ENCODE results near the gene MAP7D1.

The MAP7D1 gene

DNA sequence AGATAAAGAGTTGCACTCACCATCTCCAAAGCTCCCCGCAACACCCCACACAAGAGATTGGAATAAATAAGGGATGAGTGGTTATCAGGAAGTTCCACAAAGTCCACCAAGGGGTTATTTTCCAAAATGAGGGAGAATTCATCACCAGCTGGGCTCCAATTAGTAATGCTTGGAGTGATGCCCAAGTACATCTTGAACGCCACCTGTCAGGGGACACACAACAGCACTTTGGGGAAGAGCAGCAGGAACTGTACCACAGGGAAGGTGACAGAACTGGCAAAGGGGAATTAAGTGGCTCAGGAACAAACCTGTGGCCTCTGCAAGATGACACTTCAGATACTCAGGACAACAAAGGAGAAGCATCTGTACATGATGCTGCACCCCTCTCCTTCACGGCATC, 18.2 kb upstream of the MAP7D1 start:
- no peak for DNase-seq (ENCODE audit: low spot score)
- in situ Hi-C loops (cut with MboI; ENCODE audit: low pct_unique_long_range_greater_than_20kb, low sequenced_read_pairs, unreplicated experiment), result loop anchor here (25.0 kb wide), 1 partner anchor 275 kb away; no protein-coding TSS in a partner anchor
- TF ChIP-seq, protein P1, sequence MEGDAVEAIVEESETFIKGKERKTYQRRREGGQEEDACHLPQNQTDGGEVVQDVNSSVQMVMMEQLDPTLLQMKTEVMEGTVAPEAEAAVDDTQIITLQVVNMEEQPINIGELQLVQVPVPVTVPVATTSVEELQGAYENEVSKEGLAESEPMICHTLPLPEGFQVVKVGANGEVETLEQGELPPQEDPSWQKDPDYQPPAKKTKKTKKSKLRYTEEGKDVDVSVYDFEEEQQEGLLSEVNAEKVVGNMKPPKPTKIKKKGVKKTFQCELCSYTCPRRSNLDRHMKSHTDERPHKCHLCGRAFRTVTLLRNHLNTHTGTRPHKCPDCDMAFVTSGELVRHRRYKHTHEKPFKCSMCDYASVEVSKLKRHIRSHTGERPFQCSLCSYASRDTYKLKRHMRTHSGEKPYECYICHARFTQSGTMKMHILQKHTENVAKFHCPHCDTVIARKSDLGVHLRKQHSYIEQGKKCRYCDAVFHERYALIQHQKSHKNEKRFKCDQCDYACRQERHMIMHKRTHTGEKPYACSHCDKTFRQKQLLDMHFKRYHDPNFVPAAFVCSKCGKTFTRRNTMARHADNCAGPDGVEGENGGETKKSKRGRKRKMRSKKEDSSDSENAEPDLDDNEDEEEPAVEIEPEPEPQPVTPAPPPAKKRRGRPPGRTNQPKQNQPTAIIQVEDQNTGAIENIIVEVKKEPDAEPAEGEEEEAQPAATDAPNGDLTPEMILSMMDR (IDR thresholded peaks at IDR 0.05; ENCODE audit: extremely low read depth, insufficient read depth, missing control alignments), result no peak

DNA sequence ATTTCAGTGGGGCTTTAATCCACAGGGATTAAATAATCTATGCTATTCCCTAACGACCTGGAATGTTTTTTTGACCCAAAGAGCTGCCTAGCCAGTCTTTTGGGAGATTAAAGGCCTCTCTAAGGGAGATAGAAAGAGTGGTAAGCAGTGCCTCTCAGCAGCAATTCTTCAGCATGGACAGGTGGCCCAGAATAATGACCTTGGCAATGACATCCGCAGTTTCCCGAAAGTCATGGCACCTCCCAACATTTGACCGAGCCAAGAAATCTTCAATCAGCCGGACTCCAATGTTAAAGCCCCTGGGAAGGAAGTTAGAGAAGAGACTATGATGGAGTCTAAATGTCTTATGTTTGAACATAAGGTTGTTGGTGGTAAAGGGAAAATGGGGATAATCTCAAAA, 16.4 kb upstream of the MAP7D1 start:
- in situ Hi-C loops (cut with MboI; ENCODE audit: low pct_unique_long_range_greater_than_20kb, low sequenced_read_pairs, unreplicated experiment), result loop anchor here (25.0 kb wide), 1 partner anchor 273 kb away; no protein-coding TSS in a partner anchor
- TF ChIP-seq, protein P1 (IDR thresholded peaks at IDR 0.05; ENCODE audit: extremely low read depth, insufficient read depth, missing control alignments), result no peak
- no peak for DNase-seq (ENCODE audit: low spot score)

DNA sequence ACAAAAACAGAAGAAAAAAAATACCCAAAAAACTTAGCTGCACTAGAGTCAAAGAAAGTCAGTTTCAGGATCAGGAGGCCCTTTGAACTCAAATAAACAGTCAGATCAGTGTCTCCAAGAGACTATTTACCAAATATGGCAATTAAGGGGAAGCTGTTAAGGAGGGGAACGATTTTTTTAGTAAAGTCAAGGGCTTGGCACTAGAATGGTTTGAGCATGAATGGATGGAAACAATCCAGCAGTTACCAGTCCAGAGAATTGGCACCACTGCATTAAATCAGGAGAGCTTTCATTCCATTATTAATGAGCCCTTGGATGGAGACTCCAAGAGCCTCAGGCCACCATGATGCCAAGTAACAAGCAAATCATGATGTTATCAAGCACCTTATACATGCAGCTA, 13.8 kb upstream of the MAP7D1 start:
- DNase-seq (ENCODE audit: low spot score), result no peak
- TF ChIP-seq, protein P1 (IDR thresholded peaks at IDR 0.05; ENCODE audit: extremely low read depth, insufficient read depth, missing control alignments), result no peak
- in situ Hi-C loops (cut with MboI; ENCODE audit: low pct_unique_long_range_greater_than_20kb, low sequenced_read_pairs, unreplicated experiment), result loop anchor here (25.0 kb wide), 1 partner anchor 270 kb away; no protein-coding TSS in a partner anchor

DNA sequence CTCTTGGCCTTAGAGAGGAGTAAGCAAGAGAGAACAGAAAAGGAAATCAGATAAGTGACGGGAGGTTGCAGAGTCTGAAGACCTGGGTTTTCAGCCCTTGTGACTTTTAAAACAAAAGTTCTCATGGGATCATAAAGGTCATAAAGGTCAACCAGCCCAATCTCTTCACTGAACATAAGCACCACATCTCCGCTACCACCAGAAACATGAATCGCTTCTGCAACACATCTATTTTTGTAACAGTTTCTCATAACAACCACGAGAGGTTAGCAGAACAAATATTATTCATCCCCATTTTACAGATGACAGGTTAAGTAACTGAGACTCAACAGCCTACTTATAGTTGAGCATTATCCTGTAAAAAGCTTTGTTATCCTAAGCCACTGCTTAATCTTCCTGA, 12.5 kb upstream of the MAP7D1 start:
- in situ Hi-C loops (cut with MboI; ENCODE audit: low pct_unique_long_range_greater_than_20kb, low sequenced_read_pairs, unreplicated experiment), result loop anchor here (25.0 kb wide), 1 partner anchor 269 kb away; no protein-coding TSS in a partner anchor
- peak; percentile 58 for DNase-seq (ENCODE audit: low spot score)
- TF ChIP-seq, protein P1 (IDR thresholded peaks at IDR 0.05; ENCODE audit: extremely low read depth, insufficient read depth, missing control alignments), result no peak

DNA sequence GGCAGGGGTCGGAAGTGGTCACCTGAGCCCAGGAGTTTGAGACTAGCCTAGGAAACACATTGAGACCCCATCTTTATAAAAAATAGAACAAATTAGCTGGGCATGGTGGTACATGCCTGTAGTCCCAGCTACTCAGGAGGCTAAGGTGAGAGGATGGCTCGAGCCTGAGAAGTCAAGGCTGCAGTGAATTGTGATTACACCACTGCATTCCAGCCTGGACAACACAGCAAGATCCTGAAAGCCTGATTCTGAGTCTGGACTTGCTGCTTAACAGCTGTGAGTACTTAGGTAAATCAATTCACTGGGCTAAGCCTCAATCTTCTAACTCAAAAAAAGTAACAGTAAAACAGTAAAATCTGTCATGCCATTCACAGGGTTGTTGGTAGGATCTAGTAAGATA, 11.5 kb upstream of the MAP7D1 start:
- TF ChIP-seq, protein P1 (IDR thresholded peaks at IDR 0.05; ENCODE audit: extremely low read depth, insufficient read depth, missing control alignments), result no peak
- no peak for DNase-seq (ENCODE audit: low spot score)
- in situ Hi-C loops (cut with MboI; ENCODE audit: low pct_unique_long_range_greater_than_20kb, low sequenced_read_pairs, unreplicated experiment), result loop anchor here (25.0 kb wide), 1 partner anchor 268 kb away; no protein-coding TSS in a partner anchor

DNA sequence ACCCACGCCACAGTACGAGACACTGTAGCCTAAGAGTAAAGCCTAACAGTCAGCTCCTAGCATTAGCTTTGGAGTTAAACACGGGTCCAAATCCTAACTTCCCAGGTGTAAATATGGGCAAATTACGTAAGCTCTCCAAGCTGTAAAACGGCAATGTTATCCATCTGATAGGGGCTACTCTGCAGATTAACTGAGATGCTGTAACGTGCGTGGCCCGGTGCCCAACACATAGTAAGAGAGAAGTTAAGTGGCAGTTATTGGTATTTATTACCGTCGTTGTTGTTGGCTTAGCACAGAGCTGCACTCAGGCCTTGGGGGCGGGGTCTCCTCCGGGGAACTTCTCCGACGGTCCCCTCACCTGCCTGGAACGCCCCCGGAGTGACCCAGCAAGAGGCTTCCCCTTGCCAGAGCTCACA, 7.1 kb upstream of the MAP7D1 start:
- in situ Hi-C loops (cut with MboI; ENCODE audit: low pct_unique_long_range_greater_than_20kb, low sequenced_read_pairs, unreplicated experiment), result loop anchor here (25.0 kb wide), 1 partner anchor 263 kb away; no protein-coding TSS in a partner anchor
- DNase-seq (ENCODE audit: low spot score), result peak; percentile 41
- TF ChIP-seq, protein P1 (IDR thresholded peaks at IDR 0.05; ENCODE audit: extremely low read depth, insufficient read depth, missing control alignments), result no peak

All from GM13977 (cell line).